GM19438 (cell line): ENCODE data around the gene ARID5B.
"Not testable (repeated sequence)": the region's sequence is repeated elsewhere in the genome, so short reads cannot be mapped to it uniquely, and the experiment has no call there.

Source experiments
- ATAC-seq: cut with Tn5 transposase; IDR thresholded peaks from one replicate; pipeline ENCODE4 v1.9.1; 2021; ENCODE audit warnings: low read depth; ENCODE audit not compliant: unreplicated experiment

The ARID5B gene

DNA sequence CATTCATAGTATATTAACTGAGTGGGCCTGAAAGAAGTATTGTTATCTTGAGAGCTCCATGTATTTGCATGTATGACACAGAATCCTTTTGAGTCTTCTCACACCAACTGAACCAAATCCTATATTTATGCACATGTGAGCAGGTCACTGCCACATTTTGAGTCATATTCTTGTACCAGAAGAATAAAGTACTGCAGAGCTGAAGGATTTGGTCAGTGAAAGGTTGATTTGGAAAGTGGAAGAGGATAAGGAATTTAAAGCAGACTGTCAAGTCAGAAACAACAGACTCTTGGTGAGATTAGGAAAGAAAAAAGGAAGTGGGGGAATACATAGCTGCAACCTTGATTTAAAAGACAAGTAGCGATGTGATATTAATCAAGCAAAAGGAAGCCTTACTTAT is 121.8 kb downstream of the ARID5B start:
- no peak for ATAC-seq

DNA sequence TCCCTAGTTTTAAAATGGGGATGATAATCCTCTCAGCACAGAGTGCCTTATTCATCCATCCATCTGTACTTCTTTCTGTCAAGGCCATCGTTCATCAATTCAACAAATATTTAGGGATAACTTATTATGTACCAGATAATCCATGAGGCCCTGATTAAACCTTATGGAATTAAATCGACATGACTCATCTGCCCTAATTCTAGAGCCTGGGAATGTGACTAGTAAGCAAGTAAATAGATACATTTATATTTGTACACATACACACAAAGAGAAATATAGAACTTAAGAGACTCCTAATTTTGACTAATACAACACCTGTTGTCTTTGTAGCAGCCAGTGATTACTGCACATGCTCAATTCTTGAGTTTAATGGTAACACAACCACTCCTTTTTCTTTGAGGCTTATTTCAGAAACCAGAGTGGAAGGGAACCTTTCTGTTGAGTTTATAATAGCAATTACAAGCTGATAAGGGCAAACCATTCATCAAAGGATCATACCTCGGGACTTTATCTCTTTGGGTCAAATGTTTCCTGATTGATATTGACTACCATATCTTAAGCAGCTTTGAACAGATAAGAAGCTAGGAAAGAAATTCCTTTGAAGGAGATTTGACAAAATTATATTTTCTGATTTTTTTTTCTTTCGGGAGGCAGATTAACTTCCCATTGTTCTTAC is 122.7 kb downstream of the ARID5B start:
- ATAC-seq, result no peak

DNA sequence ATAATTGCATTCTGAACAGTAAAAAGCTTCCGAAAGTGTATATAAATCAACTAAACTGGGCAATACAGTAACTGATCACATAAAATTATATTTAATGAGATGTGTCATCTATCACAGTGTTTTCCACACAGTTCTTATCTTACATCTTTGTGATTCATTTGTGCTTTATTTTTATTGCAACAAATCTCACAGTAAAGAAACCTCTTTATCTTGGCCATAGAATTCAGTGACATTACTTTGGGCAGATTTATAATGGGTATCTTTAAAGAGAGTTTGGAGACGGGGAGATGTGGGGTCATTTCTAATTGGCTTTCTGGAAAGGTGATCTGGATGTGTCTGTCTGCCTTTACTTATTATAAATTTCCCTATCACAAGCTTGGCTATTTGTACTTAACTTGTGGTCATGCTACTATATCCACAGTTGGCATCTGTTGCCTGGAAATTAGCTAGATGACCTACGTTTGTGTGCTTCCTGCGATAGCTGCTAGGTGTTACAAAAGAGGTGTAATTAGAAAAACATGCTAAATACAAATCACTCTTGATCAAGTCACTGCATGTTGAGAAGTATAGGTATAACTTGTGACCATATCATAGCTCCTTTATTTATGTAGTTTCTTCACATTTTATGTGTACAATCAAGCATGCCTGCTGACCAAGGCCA is 123.8 kb downstream of the ARID5B start:
- no peak for ATAC-seq

DNA sequence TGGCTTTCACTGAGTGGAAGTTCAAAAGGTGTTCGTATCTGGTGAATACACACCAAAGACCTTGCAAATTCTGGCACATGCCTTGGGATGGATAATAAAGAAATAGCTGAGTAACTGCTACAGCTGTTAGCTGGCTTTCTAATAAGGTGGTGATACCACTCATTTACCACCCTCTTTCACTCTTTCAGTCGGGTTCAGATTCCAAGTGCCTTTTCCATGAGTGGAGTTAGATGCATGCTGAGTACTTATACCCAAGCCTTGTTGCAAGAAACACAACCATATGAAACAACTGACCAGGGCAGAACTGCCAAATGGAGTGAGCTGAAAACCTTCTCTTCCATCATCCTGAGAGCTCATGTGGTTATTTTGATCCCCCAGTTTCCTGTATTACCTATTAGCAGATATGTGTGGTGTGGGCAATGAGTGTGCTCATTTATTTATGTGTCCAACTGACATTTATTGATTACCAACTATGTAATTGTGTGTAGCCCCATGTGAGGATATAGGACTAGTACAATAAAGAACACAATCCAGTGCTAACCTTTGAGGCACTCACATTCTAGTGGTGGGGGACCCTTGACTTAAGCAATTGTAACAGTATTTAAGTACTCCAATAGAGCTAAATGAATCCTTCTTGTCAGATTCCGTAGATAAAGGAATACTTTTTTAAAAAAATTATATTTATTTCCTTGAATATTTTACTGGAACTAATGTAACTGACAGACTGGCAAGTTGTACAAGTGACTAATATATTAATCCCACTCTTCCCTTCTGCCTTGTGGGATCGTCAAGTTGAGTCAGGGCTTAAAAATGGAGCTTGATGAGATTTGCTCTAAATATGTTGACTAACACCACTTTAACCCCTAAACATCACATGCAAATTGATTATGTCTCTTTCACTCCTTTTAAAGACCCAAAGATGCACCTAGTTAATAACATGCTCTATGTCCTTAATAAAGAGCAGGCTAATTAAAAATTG is 124.7 kb downstream of the ARID5B start:
- ATAC-seq, result no peak

GRCh38 chr10:62027841-62028501 is 126.5 kb downstream of the ARID5B start:
- no peak for ATAC-seq

- not testable (repeated sequence) for ATAC-seq
Observed at GRCh38 chr10:62028502-62028842, 127.0 kb downstream of the ARID5B start.

- no peak for ATAC-seq
Observed at GRCh38 chr10:62029401-62029800, 127.9 kb downstream of the ARID5B start.

- ATAC-seq, result no peak
Observed at GRCh38 chr10:62031507-62031906, 130.0 kb downstream of the ARID5B start.

DNA sequence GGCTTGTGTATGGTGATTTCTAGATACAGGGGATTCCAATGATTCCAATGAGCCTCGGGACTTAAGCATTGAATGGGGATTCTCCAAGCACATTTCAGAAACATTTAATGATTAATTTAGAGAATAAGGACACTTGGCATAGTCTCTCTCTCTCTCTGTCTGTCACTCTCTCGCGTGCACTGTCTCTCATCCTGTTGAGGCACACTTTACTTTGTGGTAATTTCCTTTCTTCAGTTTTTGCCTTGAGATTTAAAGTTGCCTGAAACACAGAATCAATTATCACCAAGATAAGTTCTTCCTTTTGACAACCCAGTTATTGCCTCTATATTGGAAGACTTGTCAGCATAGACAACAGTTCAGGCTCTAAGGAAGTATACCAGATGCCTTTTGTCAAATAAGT is 131.6 kb downstream of the ARID5B start:
- ATAC-seq, result no peak

- no peak for ATAC-seq
Observed at GRCh38 chr10:62034096-62034640, 132.7 kb downstream of the ARID5B start.

GRCh38 chr10:62036186-62037081 is 134.9 kb downstream of the ARID5B start:
- no peak for ATAC-seq

DNA sequence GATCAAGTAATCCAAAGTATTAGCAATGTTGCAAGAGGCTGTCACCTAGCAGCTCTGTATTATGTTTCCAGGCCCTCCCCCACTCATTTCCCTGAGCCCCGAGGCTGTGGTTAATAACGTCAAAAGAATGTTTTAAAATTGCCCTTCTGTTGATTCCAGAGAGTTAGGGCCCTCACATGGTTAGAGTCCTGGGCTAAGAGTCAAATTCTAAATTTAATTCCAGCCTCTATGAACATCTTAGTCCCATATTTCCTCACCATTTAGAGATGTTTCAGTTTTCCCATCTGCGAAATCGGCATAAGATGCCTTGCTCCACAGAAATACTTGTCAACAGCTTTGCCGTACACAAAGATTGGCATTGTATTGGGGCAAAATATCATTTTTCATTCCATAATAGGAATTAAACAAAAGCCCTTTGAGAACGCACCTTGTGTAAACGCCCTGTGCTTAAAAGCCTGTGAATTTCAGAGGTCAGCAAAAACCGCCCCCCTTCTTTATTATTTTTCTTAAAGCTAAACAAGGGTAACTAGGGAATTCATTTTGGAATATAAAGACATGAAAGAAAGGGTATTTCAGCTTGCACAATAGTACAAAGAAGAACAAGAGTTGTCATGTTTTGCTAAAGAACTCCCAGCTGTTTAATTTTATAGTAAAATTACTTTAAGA is 135.8 kb downstream of the ARID5B start:
- no peak for ATAC-seq

DNA sequence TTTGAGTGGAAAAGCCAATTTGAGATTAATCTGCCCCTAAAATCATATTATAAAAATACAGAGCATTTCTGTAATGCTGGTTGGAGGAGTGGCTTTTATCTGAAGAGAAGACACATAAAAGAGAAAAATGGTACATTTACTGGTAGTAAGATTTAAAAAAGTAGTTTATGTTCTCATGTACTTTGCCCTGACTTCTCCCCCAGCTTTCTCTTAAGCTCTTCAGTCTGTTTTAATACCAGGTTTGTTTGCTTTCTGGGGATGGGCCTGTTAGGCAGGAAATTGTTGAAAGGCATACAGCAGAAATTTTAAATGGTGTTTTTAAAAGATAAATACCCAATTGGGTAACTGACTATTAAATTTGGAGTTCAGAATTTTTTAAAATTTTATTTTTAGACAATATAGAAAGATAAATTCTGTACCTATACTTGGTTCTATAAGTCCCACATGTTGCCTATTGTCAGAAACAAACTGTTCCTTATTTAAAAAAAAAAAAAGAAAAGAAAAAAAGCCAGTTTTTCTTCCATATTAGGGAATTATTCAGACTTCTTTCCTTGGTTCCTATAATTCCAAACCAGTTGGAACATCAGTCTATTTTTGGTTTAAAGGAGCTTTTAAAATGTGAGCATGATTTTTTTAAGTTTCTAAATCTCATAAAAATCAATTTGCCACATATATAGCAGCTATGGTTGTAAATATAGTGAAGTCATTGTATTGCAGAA is 136.6 kb downstream of the ARID5B start:
- no peak for ATAC-seq

DNA sequence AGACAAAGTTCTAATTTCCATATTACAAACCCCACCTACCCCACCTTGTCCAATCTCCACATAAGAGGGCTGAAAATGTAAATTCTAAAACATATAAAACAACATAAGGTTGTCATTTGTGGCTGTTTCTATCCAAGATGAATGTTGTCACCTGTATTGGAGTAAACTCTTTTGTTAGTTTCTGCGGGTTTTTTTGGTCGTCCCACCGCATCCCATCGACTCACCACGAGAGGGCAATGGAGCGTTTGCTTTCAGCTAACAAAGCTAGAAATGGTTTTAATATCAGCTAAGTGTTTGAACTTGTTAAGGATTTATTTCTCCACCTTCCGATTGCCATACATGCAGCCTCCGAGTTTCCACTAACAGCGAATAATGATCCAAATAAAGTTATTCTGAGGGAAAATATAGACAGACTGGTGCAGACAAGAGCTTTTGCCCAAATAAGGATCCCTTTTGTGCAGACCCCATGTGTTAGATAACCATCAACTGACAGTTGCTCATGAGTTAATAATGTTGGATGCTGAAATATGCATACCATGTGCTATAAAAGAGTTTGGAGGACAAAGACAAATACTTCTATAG is 137.2 kb downstream of the ARID5B start:
- ATAC-seq, result no peak

- ATAC-seq, result no peak
Observed at GRCh38 chr10:62039954-62040353, 138.5 kb downstream of the ARID5B start.

GRCh38 chr10:62040881-62041280 is 139.4 kb downstream of the ARID5B start:
- no peak for ATAC-seq

DNA sequence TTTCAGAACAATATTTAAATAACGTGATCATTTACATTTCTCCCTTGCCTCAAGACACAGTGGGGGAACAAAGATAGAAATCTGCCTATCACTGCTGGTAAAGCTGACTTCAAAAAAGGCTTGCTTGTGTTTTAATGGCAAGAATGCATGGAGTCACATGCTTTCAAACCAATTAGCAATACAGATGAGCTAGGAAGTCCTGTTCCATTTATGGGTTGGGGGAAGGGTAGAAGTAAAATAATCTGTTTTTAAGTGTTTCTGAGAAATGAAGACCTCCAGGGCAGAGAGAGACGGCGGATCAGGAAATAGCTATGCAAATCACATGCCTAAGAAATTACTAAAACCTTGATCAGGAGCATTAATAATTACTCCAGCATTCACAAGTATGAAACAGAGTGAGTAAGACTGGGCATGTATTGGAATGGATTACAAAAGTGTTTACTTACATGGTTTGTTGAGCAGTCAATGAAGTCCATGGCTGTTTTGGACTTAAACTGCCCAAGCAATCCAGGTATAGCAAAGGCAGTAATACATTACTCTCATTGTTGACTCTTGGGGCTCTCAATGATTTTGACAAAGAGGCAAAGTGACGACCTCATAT is 142.0 kb downstream of the ARID5B start:
- ATAC-seq, result no peak

GRCh38 chr10:62044566-62044965 is 143.1 kb downstream of the ARID5B start:
- ATAC-seq, result no peak
